ENCODE results near the gene TRIM26.

Gene TRIM26

DNA sequence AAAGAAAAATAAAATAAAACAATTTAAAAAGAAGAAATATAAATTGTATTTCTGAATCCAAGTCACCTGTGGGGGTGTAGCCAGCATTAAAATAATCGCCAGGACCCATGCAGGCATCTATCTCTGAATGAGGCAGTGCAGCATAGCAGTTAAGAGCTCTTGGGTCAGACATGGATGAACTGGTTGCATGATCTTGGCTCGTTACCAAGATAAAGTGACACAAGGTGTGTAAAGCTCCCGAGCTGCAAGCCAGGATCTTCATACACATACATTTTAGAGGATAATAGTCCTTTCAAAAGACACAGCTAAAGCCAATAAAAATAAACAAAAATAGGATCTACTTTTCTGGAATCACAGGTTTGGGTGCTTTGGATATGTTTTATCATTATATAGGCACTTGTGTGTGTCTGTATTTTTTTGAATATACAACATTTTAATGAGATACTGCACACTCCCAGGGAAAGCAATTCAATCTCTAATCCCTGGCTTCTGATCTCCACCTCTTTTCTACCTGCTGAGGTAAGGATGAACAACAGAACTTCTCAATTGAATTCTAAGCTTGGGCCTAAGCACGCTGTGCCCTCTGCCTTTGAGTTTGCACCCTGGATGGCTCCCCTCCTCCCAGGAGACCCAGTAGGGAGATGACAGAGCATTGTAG lies 61.1 kb downstream of the TRIM26 start:
- TF ChIP-seq, protein P1, sequence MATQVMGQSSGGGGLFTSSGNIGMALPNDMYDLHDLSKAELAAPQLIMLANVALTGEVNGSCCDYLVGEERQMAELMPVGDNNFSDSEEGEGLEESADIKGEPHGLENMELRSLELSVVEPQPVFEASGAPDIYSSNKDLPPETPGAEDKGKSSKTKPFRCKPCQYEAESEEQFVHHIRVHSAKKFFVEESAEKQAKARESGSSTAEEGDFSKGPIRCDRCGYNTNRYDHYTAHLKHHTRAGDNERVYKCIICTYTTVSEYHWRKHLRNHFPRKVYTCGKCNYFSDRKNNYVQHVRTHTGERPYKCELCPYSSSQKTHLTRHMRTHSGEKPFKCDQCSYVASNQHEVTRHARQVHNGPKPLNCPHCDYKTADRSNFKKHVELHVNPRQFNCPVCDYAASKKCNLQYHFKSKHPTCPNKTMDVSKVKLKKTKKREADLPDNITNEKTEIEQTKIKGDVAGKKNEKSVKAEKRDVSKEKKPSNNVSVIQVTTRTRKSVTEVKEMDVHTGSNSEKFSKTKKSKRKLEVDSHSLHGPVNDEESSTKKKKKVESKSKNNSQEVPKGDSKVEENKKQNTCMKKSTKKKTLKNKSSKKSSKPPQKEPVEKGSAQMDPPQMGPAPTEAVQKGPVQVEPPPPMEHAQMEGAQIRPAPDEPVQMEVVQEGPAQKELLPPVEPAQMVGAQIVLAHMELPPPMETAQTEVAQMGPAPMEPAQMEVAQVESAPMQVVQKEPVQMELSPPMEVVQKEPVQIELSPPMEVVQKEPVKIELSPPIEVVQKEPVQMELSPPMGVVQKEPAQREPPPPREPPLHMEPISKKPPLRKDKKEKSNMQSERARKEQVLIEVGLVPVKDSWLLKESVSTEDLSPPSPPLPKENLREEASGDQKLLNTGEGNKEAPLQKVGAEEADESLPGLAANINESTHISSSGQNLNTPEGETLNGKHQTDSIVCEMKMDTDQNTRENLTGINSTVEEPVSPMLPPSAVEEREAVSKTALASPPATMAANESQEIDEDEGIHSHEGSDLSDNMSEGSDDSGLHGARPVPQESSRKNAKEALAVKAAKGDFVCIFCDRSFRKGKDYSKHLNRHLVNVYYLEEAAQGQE (IDR thresholded peaks at IDR 0.05; ENCODE audit: insufficient read depth in 1 of 2, low read depth in 2 of 2, low read length in 2 of 2) = no peak
- TF ChIP-seq FOXP2 (optimal IDR thresholded peaks at IDR 0.05; ENCODE audit: borderline replicate concordance, extremely low read depth, extremely low read length, insufficient read depth) (no peak), POLR2AphosphoS5 (IDR thresholded peaks at IDR 0.05; ENCODE audit: low read depth, low read length) (no peak), TAF1 (IDR thresholded peaks at IDR 0.05; ENCODE audit: borderline replicate concordance, insufficient read depth, low read length) (no peak), SIN3A (IDR thresholded peaks at IDR 0.05; ENCODE audit: borderline replicate concordance, insufficient read depth, low read length) (no peak)

DNA sequence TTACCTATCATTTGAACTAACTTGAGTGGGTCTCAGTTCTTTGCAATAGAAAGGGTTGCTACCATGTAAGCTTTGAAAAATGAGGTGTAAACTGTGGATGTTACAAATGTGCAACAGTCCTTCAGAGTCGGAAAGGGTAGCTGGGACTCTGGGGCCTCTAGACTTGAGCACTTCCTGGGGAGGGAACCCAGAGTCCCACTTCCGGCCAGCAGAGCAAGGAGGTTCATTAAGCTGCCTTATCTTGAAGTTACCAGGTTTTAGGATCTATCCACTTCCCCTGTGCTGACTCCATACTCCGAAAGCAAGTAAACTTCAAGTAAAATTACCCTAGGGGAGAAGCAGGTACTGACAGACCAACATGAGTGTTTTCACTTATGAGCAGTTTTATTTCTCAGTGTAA lies 61.6 kb downstream of the TRIM26 start:
- TF ChIP-seq TAF1 (IDR thresholded peaks at IDR 0.05; ENCODE audit: borderline replicate concordance, insufficient read depth, low read length) = no peak
- no peak for TF ChIP-seq SIN3A (IDR thresholded peaks at IDR 0.05; ENCODE audit: borderline replicate concordance, insufficient read depth, low read length)
- TF ChIP-seq, protein P1 (IDR thresholded peaks at IDR 0.05; ENCODE audit: insufficient read depth in 1 of 2, low read depth in 2 of 2, low read length in 2 of 2) = peak in 1 of 2 experiments; percentile 54; a peak in 1 of 4 replicates
- TF ChIP-seq POLR2AphosphoS5 (IDR thresholded peaks at IDR 0.05; ENCODE audit: low read depth, low read length) = no peak

DNA sequence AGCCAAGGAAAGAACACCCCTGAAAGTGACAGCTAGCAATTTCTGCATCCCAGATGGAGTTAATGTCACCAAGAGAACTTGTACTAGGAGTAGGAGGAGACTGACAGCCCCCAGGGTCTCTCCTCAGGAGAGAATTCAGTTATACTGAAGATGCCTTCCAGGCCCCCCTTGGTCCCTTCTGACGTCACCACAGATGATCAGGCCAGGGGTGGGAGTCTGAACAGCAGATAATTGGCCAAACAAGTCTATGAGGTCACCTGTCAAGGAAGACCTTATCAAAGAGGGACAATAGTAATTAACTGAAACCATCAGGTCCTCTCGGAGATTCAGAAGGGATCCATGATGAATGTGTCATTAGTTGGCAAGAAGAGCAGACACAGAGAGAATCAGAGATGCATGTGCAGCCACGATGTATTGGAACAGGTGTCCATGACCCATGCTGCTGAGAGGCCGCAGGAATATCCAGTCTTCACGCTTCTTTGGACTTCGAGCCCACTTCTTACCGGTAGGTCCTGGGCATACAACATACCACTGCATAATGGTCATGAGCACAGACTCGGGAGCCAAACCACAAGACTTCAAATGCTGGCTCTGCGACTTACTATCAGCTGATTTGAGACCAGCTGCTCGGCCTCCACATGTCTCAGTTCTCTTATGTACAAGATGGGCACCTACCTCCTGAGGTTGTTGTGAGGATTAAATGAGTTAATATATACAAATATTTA lies 62.4 kb downstream of the TRIM26 start:
- TF ChIP-seq POLR2AphosphoS5 (IDR thresholded peaks at IDR 0.05; ENCODE audit: low read depth, low read length) (no peak), TAF1 (IDR thresholded peaks at IDR 0.05; ENCODE audit: borderline replicate concordance, insufficient read depth, low read length) (no peak), SIN3A (IDR thresholded peaks at IDR 0.05; ENCODE audit: borderline replicate concordance, insufficient read depth, low read length) (no peak), FOXP2 (optimal IDR thresholded peaks at IDR 0.05; ENCODE audit: borderline replicate concordance, extremely low read depth, extremely low read length, insufficient read depth) (no peak)
- TF ChIP-seq, protein P1 (IDR thresholded peaks at IDR 0.05; ENCODE audit: insufficient read depth in 1 of 2, low read depth in 2 of 2, low read length in 2 of 2) = no peak

DNA sequence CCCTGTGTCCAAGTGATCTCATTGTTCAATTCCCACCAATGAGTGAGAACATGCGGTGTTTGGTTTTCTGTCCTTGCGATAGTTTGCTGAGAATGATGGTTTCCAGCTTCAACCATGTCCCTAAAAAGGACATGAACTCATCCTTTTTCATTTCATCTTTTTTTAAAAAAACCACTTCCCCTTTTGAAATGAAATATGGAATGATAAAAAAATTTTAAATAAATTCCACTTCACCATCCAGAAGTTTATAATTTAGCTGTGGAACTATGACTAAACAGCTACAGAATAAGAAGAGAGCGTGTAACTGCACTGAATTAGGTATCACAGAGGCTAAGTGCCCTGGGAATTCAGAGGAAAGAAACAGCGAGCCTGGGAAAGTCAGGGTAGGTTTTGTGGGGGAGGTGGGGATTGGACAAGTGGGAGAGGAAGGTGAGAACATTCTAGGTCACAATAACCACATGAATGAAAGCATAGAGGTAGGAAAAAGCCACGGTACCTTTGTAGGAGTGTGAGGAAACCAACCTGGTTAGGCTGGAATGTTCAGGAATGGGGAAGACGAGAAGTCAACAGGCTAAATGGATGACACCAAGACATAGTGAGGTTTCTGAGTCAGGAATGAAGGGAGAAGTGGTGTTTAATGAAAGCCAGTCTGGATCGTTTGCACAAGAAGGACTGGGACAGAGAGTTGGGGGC lies 63.2 kb downstream of the TRIM26 start:
- no peak for TF ChIP-seq FOXP2 (optimal IDR thresholded peaks at IDR 0.05; ENCODE audit: borderline replicate concordance, extremely low read depth, extremely low read length, insufficient read depth)
- TF ChIP-seq TAF1 (IDR thresholded peaks at IDR 0.05; ENCODE audit: borderline replicate concordance, insufficient read depth, low read length) = no peak
- TF ChIP-seq, protein P1 (IDR thresholded peaks at IDR 0.05; ENCODE audit: insufficient read depth in 1 of 2, low read depth in 2 of 2, low read length in 2 of 2) = no peak
- no peak for TF ChIP-seq POLR2AphosphoS5 (IDR thresholded peaks at IDR 0.05; ENCODE audit: low read depth, low read length)
- TF ChIP-seq SIN3A (IDR thresholded peaks at IDR 0.05; ENCODE audit: borderline replicate concordance, insufficient read depth, low read length) = no peak
